Epithelial cell of esophagus (primary cell): ENCODE data around the gene STX3.
A peak's percentile ranks its signal among the peaks of the same experiment; 100 is the strongest.
"Not testable (repeated sequence)": the region's sequence is repeated elsewhere in the genome, so short reads cannot be mapped to it uniquely, and the experiment has no call there.

ENCODE experiments used
- DNase-seq: peaks from one replicate; pipeline ENCODE4 v3.0.0; 2010; ENCODE audit warnings: low read depth
- H3K4me3 ChIP-seq: 2 replicates; pipeline ENCODE4 v1.5.1; 2011; ENCODE audit warnings: mild to moderate bottlenecking, low read length, control low read depth
- CTCF ChIP-seq: IDR thresholded peaks from 2 replicates; pipeline ENCODE4 v1.5.1; 2011; ENCODE audit warnings: low read depth, mild to moderate bottlenecking, low read length, control low read depth, inconsistent platforms; ENCODE audit not compliant: insufficient read depth; ENCODE audit errors: missing control alignments

STX3 gene

GRCh38 chr11:59810911-59811259, 55.7 kb downstream of the STX3 start:
- TF ChIP-seq CTCF = no peak
- no peak for DNase-seq
- peak overlapping the region; percentile 99 for H3K4me3 ChIP-seq

GRCh38 chr11:59812220-59812619, 57.0 kb downstream of the STX3 start:
- TF ChIP-seq CTCF = no peak
- DNase-seq = no peak
- no peak overlapping the region for H3K4me3 ChIP-seq

- H3K4me3 ChIP-seq = no peak overlapping the region
- TF ChIP-seq CTCF = no peak
- no peak for DNase-seq
These were observed 58.2 kb downstream of the STX3 start for GRCh38 chr11:59813364-59813763.

GRCh38 chr11:59814021-59814420, 58.8 kb downstream of the STX3 start:
- TF ChIP-seq CTCF = no peak
- DNase-seq = no peak
- no peak overlapping the region for H3K4me3 ChIP-seq

- DNase-seq = no peak
- TF ChIP-seq CTCF = no peak
- H3K4me3 ChIP-seq = no peak overlapping the region
These were observed 60.6 kb downstream of the STX3 start for GRCh38 chr11:59815754-59816153.

GRCh38 chr11:59816434-59816833, 61.3 kb downstream of the STX3 start:
- DNase-seq, H3K4me3 ChIP-seq: not testable (repeated sequence)

- no peak for DNase-seq
- TF ChIP-seq CTCF = no peak
- H3K4me3 ChIP-seq = no peak overlapping the region
These were observed 63.4 kb downstream of the STX3 start for GRCh38 chr11:59818572-59818971.
